Measurements from ENCODE around the gene OR4C6. TPM values are rescaled to one million over a fixed set of nuclear protein-coding genes. Genes with fewer than 3 reads are reported as not detected.

The OR4C6 gene
- not detected for total RNA-seq
- long read RNA-seq: 0 reads

GRCh38 chr11:55661901-55662300, at the start of gene OR4C6:
OR4C6 (plus strand) TSS chr11:55662201; CDS start chr11:55665167, 2,966 bp downstream.
- intact Hi-C loops (cut with micrococcal nuclease): no loop called here
- no peak for DNase-seq
- ATAC-seq: no peak

DNA sequence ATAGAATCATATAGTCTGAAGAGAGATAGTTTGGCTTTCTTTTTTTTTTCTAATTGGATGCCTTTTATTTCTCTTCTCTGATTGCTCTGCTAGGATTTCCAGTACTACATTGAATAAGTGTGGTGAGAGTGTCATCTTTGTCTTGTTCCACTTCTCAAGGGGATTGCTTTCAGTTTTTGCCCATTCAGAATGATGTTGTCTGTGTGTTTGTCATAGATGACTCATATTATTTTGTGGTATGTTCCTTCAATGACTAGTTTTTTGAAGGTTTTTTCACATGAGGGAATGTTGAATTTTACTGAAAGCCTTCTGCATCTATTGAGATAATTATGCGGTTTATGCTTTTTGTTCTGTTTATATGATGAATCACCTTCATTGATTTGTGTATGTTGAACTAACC, 37.5 kb upstream of the OR4C6 start:
- ATAC-seq: no peak
- intact Hi-C loops (cut with micrococcal nuclease): no loop called here

DNA sequence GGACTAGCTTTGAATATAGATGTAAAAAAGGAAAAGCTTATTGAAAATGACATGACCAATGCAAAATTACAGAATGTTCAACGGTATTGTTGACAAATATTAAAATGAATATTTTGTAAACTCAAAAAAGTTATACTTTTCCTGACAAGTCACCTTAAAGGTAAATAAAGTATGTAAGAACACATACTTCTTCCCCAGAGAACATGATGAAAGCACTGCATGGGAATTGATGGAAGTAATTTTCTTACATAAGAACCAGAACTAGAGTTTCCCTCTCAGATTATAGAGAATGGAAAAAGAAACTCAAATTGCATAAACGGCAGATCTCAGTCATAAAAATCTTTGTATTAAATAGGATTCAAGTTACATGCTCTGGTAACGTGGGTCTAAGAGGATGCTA, 27.2 kb upstream of the OR4C6 start, which contains the start of gene OR4P4:
Gene OR4P4, plus strand, starts transcription at position 301 of the 400 bp plus-strand sequence.
- ATAC-seq: no peak
- no peak for DNase-seq
- intact Hi-C loops (cut with micrococcal nuclease): no loop called here

More for the DNA sequence above, 37.5 kb upstream of the OR4C6 start:
- no peak for DNase-seq

DNA sequence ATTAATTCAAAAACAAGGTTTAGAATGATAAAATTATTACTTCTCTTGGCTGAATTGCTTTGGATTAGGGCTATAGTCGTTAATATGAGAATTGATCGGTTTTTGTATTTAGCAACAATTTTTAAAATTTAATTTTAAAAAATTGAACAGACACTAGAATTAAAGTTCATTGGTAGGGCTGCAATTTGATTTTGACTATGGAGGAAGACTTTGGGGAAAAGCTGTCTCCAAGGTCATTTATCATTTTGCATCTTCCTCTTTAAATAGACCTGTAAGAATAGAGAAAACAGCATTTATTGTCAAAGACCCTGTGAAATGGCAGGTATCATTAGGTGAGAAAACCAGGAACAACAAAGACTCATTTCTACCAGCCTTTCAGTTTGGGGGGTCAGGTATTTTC, 14.0 kb upstream of the OR4C6 start, which contains the start of gene OR4S2:
Gene OR4S2, plus strand, starts transcription at position 301 of the 400 bp plus-strand sequence. CDS start 2,577 bp downstream, outside the sequence.
- DNase-seq (no peak), ATAC-seq (no peak)
- intact Hi-C loops (cut with micrococcal nuclease): no loop called here

GRCh38 chr11:55652560-55652959, 9.4 kb upstream of the OR4C6 start:
- no peak for ATAC-seq
- intact Hi-C loops (cut with micrococcal nuclease): no loop called here
- DNase-seq: no peak

DNA sequence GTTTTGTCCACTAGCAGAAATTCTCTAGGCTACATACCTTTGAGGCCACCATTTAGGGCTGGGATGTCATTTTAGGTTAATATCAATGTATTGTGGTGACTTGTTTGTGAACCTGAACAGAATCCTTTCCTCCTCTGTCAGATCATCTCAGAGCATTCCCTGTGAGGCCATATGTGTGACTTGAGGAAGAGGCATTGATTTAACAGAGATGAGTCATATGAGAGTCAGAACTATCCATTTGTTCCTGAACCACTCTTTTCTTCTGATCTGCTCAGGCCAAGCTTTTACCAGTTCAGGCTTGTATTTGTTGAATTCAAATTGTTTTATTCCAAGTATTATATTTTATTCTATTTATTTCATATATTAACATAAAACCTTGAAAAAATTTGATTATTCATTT, 6.9 kb upstream of the OR4C6 start:
- intact Hi-C loops (cut with micrococcal nuclease): no loop called here
- DNase-seq (no peak), ATAC-seq (no peak)

- ATAC-seq (no peak), DNase-seq (no peak)
- intact Hi-C loops (cut with micrococcal nuclease): no loop called here
These were observed 3.9 kb upstream of the OR4C6 start for GRCh38 chr11:55658031-55658573.

GRCh38 chr11:55658608-55659007, 3.4 kb upstream of the OR4C6 start:
- DNase-seq: no peak
- intact Hi-C loops (cut with micrococcal nuclease): no loop called here

DNA sequence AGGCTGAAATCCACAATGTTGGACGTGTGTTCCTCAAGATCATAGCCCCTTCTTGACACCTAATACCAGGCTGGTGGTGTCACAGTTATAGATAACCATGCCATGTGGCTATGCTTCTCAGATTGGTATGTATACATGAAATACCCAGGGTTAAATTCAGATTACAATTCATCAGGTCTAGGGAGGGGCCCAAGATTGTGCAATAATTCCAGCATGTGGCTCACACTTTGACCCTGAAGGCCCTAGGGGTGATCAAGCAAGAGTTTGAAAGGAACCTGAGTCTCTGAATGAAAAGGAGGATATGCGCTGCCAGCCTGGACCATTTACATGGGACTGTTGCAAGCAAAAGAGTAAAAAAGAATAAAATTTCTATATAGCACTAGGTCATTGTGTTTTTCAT, 7.4 kb downstream of the OR4C6 start:
- intact Hi-C loops (cut with micrococcal nuclease): no loop called here
- DNase-seq (no peak), ATAC-seq (no peak)

More at GRCh38 chr11:55658608-55659007, 3.4 kb upstream of the OR4C6 start:
- no peak for ATAC-seq

DNA sequence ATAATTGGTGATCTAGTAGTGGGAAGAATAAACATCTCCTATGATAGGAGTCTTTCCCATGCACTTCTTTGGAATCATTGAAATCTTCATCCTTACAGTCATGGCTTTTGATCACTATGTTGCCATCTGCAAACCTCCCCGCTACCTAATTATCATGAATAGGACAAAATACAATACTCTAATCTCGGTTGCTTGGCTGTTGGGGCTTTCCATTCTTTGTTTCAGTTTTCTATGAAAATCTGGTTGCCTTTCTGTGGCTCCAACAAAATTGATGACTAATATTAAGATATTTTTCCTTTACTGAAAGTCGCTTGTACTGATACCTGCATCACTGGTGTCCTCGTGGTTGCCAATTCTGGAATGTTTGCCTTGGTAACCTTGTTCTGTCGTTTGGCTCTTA, 11.9 kb downstream of the OR4C6 start:
- no peak for DNase-seq
- intact Hi-C loops (cut with micrococcal nuclease): no loop called here
- ATAC-seq: no peak

- intact Hi-C loops (cut with micrococcal nuclease): no loop called here
- ATAC-seq: no peak
- no peak for DNase-seq
These were observed 35.8 kb downstream of the OR4C6 start for GRCh38 chr11:55697817-55698216.

DNA sequence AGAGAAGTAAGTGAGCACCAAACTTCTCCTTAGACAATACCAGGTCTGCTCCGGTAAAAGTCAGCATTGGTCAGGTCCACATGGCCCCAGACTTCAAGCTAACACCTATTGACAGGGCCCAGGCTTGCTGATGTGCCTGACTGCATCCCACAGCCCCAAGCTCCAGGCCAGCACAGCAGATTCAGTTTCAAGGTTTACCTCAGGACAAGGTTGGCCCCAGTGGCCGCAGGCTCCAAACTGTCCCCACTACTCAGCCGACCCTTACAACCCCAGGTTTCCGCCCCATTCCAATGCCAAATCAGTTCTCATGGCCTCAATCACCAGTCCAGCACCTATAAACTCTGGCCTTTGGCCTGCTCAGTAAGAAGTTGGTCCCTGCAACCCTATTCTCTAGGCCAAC, 39.4 kb downstream of the OR4C6 start:
- intact Hi-C loops (cut with micrococcal nuclease): no loop called here
- ATAC-seq (no peak), DNase-seq (no peak)

GRCh38 chr11:55707029-55707428, 45.0 kb downstream of the OR4C6 start:
- DNase-seq (no peak), ATAC-seq (no peak)
- intact Hi-C loops (cut with micrococcal nuclease): no loop called here

GRCh38 chr11:55714982-55715888, 53.2 kb downstream of the OR4C6 start:
- intact Hi-C loops (cut with micrococcal nuclease): no loop called here

More at GRCh38 chr11:55714982-55715888, 53.2 kb downstream of the OR4C6 start:
- ATAC-seq (no peak), DNase-seq (no peak)

Other genes starting within 250 kb of the OR4C6 start
- not detected for gene OR4C15, start 107.7 kb upstream of the OR4C6 start, total RNA-seq
- not detected for gene OR4C16, start 90.1 kb upstream of the OR4C6 start, total RNA-seq
- not detected for gene OR4C11, start 54.6 kb upstream of the OR4C6 start, total RNA-seq
- not detected for gene OR4P4, start 27.1 kb upstream of the OR4C6 start, total RNA-seq
- gene OR4S2, start 13.9 kb upstream of the OR4C6 start, total RNA-seq: not detected
- not detected for gene OR5D13, start 111.2 kb downstream of the OR4C6 start, total RNA-seq
- not detected for gene OR5D14, start 133.4 kb downstream of the OR4C6 start, total RNA-seq
- not detected for gene OR5L1, start 149.2 kb downstream of the OR4C6 start, total RNA-seq
- not detected for gene OR5D18, start 157.4 kb downstream of the OR4C6 start, total RNA-seq
- not detected for gene OR5L2, start 165.0 kb downstream of the OR4C6 start, total RNA-seq
- gene OR5D16, start 176.6 kb downstream of the OR4C6 start, total RNA-seq: not detected
- not detected for gene TRIM51, start 221.1 kb downstream of the OR4C6 start, total RNA-seq